Measurements from ENCODE around the gene KCNK10.
"Not testable (repeated sequence)": the region's sequence is repeated elsewhere in the genome, so short reads cannot be mapped to it uniquely, and the experiment has no call there.

KCNK10 gene

DNA sequence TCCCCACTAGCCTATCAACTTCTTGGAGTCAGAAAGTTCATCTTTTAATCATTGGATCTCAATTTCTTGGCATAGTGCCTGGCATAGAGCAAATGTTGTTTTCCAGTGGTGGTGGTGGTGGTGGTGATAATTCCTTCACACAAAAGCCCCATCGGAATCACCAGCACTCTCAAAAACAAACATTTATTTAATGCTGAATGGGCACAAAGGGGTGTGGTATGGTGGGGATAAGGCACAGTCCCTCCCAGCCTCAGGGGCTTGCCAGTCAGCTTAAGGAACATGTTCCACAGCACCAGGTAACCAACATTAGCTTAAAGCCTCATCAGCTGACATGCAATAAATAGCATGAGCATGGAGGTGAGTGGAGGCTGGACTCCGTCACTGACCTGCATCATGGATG, 56.6 kb downstream of the KCNK10 start:
- DNase-seq, result no peak

DNA sequence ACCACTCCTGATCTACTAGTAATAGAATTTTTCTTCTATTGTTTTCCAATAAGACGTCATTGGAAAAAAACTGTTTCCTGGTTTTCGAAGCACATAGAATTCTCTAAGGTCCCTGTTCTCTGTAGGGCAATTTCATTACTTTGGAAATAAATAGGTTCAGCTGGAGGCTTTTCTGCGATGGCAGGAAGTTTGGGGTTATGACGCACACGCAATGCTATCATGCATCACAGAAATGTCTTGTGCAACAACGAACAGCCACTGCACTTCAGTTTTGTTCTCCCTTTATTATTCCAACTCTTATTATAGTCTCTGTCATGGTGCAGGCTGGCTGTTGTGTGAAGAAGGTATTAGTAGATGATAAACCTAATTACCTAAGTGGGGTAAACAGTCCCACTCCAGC, 59.0 kb downstream of the KCNK10 start:
- DNase-seq, result no peak

DNA sequence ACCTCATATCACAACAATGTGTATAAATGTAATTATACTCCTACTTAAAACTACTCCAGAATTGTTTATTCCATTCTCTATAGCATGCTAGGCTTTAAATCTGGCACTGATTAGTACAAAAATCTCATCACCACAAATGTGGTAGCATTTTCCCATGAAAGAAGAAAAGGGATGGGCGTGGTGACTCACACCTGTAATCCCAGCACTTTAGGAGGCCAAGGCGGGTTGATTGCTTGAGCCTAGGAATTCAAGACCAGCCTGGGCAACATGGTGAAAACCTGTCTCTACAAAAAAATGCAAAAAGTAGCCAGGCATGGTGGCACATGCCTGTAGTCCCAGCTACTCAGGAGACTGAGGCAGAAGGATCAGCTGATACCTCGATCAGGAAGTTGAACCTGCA, 61.8 kb downstream of the KCNK10 start:
- DNase-seq, result not testable (repeated sequence)

DNA sequence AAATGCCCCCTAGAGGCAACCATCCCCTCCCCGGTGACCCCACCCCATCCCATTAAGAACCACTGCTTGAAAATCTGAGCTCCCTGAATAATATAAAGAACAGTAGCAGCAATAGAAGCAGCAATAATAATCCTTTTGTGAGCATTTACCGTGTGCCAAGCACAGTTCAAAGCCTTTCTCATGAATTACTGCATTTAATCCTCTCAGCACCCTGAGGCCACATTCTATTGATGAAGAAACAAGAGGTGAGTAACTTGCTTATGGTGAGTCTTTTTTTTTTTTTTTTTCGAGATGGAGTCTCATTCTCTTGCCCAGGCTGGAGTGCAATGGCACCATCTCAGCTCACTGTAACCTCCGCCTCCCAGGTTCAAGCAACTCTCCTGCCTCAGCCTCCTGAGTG, 65.0 kb downstream of the KCNK10 start:
- no peak for DNase-seq

DNA sequence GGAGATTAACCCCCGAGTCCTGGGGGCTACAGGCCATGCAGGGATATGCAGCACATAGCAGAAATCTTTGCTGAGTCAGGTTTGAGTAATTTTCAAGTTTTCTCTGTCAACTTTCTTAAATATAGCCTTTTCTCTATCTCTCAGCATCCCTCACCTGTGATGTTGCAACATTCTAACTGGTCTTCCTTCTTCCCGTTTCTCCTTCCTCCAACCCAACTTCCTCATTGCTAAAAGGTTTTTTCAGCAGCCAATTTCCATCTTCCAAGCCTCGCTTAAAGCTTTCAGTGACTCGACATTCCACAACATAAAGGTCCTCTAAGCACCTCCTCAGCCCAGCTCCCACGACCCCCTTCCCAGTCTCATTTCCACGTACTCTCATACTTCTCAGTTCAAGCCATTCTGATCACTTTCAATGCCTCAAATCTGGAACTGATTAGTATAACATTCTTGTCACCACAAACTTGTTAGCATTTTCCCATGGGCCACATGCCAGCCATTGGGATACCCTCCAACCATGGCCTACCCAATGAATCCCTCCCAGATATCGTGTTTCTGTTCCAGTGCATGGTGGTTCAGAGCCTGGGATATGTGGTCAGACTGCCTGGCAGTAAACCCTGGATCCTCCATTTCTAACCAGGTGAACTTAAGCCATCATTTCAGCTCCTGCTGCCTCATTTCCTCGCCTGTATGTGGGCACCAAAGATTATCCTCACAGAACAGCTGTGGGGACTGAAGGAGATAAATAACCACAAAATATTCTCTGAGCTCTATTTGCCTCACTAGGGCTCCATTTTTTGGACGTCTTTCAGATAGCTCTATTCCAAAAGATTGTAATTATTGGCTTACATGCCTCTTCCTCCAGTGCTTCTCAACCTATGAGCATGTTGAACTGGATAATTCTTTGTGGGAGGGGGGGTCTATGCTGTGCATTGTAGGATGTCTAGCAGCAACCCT, 65.8 kb downstream of the KCNK10 start:
- DNase-seq, result no peak

DNA sequence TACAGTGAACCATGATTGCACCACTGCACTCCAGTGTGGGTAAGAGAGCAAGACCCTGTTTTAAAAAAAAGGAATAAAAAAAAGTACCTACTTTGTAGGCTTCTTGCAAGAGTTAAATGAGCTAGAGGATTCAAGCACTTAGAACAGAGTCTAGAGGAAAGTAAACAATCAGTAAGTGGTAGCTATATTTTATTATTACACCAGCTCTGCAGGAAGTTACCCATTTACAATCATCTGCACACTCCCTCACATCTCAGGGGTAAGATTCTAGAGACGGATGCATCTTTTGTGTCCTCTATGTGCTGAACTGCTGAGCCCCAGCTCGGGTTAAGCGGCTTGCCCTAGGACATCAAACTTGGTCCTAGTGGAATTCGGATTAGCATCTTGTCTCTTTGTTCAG, 67.3 kb downstream of the KCNK10 start:
- no peak for DNase-seq

DNA sequence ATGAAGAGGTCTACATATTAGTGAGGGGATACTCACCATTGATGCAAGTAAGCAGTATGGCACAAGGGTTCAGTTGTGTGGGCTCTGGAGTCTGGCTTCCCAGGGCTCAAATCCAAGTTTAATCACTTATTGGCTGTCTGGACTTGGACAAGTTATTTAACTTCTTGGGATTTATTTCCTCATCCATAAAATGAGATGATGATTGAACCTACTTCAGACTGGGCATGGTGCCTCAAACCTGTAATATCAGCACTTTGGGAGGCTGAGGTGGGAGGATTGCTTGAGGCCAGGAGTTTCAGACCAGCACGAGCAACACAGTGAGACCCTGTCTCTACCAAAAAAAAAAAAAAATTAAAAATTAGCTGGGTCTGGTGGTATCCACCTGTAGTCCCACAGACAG, 67.9 kb downstream of the KCNK10 start:
- DNase-seq, result no peak

DNA sequence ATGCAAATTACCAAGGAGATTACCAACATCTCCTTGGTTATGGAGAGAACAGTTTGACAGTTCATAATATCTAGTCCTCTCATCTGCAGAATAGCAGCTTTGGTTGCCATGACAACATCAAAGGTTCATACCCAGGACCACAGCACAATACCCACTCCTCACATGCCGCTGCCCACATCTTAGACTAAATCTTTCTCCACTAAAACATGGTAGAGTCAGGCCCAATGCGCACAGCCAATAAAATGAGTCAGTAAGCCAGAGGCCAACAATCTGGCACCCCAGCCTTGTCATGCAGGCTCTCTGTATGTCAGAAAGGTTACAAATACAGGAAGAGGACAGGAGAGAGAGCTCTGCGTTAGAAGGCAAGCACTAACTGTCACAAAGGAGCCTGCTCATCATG, 70.6 kb downstream of the KCNK10 start:
- no peak for DNase-seq

DNA sequence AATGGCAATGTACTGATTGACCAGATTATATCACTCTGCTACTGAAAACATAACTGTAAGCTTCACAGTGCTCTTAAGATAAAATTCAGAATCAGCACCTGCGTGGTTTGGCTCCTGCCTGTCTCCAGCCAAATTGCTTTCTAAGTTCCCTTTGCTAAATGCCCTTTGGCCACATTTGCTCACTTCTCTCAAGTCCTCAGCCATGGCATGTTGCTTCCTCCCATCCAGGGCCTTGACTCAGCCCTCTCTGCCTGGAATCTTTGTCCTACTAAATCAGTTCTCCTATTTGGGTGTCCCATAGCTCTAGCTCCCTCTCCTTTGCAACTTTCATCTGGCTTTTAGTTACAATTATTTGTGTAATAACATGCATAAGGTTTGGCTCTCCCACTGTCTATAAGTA, 71.4 kb downstream of the KCNK10 start:
- no peak for DNase-seq

DNA sequence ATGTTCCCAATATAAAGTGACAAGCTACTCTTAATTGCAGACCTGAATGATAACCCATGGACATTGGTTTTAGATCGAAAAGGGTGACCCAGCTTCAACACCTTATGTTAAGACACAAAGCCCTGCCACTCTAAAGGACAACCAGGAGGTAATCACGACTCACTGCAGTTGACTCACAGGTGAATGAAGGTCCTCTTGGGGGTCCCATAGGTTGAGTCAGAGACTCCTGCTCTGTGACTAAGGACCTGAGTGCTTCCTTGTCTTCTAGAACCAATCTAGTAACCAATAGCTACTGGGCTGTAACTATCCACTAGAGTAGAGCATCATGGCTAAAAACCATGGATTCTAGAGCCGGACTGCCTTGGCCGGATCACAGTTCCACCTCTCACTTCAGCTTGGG, 73.8 kb downstream of the KCNK10 start:
- DNase-seq, result no peak

DNA sequence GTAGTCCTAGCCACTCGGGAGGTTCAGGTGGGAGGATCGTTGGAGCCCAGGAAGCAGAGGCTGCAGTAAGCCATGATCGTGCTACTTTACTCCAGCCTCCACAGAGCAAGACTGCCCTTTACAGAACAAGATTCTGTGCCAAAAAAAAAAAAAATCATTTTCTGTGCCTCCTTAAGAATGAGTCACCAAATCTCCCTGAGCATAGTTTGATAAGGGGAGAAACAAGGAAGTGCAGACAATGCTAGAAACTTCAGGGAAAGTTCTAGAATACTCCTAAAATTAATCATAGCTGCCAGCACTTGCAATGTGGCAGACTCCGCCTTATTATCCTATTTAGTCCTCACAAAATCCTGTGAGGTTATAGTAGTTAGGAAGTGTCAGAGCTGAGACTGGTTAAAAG, 74.5 kb downstream of the KCNK10 start:
- no peak for DNase-seq

DNA sequence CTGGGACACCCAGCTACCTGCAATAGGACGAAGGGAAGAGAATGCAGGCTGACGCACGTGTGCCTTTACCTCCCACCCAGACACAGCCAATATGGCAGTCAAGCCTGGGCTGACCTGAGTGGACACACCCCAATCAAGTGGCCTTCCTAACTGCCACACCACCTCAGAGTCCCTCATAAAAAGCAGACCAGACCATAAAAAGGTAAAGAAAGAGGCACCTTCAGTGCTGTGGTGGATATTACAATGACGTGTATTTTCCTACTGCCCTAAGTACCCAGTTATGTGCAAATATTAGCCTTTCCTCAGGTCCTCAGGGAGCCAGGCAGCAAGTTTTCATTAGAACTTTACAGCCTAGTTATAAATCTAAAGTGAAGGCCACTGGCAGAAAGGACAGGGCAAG, 75.8 kb downstream of the KCNK10 start:
- DNase-seq, result no peak

DNA sequence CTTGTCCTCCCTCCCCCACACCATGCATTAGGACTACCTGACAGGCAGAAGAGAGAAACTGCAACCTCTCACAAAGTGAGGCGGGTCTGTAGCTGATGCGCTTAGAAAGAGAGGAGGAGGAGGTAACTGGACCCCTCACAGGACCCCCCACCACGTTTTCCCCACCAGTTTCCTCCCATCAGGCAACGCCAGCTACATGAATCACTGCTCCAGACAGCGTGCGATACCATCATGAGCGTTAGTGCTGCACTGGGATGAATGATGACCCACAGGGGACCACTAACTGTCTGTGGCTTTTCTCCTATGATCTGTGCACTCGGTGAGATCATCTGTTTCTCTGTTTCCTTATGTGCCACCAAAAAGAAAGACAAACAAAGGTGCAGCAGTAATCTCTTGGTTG, 77.7 kb downstream of the KCNK10 start:
- DNase-seq, result no peak

DNA sequence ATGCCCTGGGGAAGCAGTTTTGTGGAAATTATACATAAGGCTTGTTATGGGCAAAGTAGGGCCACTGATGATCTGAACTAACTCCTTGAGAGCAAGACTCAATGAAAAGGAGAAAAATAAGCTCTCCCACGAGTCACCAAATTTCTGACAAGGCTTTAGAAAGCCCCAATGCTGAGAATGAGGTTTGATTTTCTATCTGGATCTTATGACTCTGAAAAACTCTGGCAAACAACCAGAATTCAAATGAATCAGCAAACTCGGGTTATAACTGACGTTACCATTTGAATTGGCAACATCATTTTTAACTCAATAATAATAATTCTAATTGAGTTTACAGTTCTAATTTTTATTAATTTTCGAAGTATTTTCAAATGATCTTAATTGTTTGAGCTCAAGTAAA, 79.1 kb downstream of the KCNK10 start:
- DNase-seq, result no peak

DNA sequence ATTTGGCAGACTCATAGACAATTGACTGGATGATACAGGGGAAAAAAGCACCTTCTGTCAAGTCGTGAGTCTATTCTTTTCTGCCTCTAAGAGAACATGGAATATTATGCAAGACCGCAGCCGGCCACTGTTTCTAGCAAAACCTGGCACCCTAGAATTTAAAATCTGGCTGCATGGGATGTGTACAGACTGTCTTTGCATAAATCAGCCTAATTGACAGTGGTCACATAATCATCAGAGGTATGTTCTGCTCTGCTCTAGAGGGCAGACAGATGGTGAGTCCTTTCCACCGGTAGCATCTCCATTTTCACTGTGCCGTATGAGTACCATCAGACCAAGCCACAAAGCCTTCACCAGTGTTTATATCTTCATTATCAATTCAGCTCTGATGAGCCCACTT, 80.6 kb downstream of the KCNK10 start:
- DNase-seq, result no peak

DNA sequence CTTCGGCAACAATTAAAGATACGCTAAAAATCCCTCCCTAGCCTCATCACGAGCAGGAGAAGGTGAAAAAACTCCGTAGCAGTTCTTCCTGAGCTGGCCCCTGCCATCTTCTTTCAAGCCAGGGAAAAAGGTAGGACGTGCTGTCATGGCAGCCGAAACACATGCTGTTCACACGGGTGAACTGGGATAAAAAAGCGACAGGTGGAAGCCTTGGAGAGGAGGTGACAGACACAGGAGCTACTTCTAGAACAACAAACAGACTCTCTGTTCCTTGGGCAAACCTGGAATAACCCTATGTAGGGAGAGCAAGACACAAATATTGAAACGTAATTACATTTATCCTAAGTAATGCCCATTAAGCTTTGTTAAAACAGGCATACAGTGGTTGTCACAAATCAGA, 81.3 kb downstream of the KCNK10 start:
- no peak for DNase-seq

DNA sequence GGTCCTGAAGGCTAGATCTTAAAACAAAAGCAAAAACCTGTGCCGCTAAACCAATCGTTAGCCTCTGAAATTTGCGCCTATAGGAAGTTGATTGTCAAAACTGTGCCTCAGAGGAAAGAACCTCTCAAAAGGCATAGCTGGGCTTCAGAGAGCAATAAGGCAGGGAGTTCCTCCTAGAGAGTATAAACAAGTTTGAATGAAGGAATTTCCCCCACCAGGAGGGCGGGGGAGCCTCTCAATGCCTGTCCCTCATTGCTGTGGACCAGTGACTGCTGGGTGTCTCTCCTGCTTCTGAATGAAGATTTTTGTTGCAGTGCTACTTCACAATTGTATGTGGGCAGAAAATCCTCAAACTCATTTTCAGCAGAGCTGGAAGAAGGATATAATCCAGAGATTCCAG, 88.6 kb downstream of the KCNK10 start:
- DNase-seq, result no peak

DNA sequence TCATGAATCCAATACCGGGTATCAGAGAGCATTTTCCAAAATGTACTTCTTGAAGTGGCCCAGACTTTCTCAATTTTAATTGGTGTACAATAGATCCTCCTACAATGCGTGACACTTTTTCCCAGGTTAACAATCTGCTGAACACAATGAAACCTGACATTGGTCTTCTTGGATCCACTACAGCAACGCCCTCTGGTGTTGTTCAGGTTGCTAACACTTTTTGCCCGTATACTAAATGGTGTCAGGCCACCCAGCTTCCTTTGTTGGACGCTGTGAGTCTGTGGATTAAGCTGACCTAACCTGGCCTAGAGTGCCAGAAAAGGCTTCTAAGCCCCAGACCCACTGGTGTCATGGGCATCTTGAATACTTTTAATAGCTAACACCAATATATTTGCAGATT, 89.2 kb downstream of the KCNK10 start:
- DNase-seq, result no peak

DNA sequence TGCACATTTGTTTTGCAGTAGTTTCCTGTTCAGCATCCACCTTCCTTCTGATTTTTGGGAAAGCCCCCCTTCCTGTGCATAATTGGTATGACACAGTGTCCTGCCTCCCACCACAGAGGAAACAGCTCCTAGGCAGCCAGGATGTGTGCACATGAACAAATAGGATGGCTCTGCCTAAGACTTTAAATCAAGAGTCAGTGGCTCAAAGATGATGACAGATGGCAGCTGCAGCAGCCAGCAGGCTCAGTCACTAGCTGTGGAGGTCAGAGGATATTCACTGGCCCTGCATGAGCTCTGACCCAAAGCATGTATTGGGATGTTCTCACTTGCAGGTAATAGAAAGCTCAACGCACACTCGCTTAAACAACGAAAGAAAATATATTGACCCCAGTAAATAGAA, 90.3 kb downstream of the KCNK10 start:
- no peak for DNase-seq

DNA sequence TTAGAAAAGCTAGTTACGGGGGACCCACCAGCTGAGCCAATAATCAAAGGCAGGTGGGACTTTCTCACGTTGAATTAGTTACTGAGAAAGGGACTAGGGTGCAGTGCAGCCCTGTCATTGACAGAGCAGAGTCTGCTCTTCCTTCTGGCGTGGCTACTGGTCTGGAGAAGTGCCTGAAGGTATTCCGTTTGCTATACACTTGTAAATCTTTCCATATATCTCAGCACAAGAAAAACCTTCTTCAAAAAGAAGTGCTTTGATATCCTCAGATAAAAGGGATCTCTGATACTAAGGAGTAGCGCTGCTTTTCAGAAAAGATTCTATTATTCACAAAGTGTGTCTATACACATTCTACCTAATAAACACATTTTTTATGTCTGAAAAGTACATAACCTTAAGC, 91.5 kb downstream of the KCNK10 start:
- DNase-seq, result no peak

DNA sequence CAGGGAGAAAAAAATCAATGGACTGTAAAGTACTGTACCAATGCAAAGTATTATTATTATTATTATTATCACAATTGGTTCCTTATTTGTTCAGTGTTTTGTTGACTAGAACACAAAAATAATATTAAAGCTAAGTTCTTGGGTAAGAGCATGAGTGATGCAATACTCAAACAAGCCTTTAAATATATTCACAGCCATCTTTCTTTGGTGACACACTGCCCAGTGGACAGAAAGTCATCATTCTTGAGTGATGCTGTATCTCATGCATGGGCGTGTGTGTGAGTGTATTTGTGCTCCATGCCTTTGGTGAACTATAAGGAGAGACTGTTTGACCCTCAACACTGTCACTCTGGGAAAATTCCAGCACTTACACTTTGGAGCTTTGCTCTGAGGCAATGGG, 93.6 kb downstream of the KCNK10 start:
- no peak for DNase-seq

DNA sequence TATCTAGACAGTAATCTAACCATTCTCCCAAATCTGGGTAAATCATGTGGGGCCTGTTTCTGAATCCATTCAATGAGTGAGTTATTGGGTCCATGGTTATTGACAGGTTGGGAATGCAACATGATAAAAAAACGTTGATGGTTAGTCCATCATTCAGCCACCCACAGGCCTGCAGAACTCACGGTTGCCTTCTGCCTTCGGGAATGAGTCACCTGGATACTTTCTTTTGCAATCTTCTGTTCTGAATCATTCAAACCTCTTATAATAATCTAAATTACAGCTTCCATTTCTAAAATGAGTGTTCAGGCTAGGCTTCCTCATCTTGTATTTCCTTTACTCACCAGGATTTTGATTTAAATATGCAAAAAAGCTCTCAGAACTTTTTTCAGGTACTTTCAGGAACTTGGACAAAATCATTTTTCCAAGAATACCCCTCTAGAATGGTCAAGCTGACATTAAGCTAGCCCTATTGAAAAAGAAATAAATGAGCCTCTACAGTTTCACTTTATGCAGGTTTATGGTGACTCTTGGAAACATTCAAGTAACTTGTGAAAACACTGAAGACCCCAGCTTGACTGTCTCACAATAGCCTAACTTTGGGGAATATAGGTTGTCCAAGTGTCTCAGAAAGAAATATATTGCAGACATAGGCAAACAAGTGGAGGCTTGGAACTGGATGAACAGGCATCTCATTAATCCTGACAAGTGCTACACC, 94.4 kb downstream of the KCNK10 start:
- no peak for DNase-seq

DNA sequence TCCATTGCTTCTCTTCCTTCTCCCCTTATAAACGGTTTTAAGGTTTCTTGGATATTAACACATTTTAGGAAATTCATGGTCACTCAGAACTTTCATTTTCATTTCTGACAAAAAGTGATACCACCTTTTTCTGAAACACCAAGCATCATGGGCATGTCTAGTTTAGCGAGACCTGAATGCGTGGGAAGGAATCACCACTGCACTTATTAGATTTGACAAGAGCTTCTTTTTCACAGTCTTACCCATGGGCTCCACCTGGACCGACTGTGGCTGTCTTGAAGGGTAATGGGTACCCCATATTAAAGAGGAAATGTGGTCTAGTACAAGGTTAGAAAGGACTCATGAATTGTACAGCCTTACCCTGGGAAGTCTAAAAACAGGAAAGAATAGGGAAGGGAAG, 95.4 kb downstream of the KCNK10 start:
- DNase-seq, result no peak

DNA sequence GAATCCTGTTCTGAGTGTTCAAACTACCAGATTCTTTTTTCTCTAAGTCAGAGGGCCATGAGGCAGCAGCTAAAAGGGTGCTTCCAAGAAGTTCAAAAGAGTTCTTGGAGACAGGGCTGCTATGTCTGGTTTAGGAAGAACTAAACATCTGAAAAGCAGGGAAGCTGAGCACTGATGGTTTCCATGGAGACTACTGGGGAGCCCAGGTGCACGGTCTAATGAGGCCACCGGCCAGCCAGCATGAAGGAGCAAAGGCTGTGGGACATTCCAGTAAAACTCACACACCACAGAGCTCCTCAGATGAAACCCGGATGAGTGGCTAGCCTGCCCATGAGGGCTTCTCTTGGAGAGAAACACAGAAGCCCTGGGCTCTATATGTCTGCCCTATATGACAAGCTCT, 97.3 kb downstream of the KCNK10 start:
- no peak for DNase-seq

Measured in stimulated activated CD4-positive, alpha-beta T cell treated with anti-CD3 and anti-CD28 coated beads, Interleukin-4, amount 100 ng/mL, for 1 hour (primary cell).